Stimulated activated CD8-positive, alpha-beta memory T cell treated with anti-CD3 and anti-CD28 coated beads, Interleukin-7, amount 100 ng/mL, for 4 hours (primary cell): ENCODE results near the gene SLC39A6.
A peak's percentile ranks its signal among the peaks of the same experiment; 100 is the strongest.
"Not testable (repeated sequence)": the region's sequence is repeated elsewhere in the genome, so short reads cannot be mapped to it uniquely, and the experiment has no call there.

ENCODE experiments used
- DNase-seq, 2 donors: peaks; one replicate each; pipeline ENCODE4 v3.0.0-alpha.2; 2020; ENCODE audit warnings: low read depth in 2 of 2

Gene SLC39A6, protein sequence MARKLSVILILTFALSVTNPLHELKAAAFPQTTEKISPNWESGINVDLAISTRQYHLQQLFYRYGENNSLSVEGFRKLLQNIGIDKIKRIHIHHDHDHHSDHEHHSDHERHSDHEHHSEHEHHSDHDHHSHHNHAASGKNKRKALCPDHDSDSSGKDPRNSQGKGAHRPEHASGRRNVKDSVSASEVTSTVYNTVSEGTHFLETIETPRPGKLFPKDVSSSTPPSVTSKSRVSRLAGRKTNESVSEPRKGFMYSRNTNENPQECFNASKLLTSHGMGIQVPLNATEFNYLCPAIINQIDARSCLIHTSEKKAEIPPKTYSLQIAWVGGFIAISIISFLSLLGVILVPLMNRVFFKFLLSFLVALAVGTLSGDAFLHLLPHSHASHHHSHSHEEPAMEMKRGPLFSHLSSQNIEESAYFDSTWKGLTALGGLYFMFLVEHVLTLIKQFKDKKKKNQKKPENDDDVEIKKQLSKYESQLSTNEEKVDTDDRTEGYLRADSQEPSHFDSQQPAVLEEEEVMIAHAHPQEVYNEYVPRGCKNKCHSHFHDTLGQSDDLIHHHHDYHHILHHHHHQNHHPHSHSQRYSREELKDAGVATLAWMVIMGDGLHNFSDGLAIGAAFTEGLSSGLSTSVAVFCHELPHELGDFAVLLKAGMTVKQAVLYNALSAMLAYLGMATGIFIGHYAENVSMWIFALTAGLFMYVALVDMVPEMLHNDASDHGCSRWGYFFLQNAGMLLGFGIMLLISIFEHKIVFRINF

DNA sequence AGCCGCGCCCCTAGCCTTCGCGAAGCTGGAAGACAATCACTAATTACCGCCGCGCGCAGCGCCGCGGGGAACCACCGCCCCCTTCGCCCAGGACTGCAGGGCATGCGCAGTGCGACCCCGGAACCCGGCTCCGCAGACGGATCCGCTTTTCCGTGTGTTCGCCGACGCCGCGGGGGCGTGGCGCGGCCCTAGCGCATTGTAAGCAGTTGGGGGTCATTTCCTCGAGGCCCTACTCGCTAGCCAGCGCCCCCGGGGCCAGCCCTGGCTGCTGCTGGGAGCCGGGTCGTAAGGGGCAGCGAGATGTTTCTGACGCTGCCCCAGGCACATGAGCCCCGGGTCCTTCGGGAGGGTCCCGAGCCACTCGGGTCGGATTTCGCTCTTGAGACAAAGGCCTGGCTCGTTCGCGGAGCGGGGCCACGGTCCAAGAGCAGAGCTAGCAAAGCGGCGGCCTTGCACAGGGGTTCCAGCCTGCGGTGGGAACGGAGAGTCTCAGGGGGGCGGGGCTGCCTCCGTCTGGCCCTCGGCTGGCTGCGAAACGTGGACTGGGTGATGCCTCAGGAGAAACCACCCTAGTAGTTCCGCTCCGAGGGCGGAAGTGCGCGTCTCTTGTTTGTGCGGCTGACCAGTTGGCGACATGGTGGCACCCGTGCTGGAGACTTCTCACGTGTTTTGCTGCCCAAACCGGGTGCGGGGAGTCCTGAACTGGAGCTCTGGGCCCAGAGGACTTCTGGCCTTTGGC, at the start of gene SLC39A6, which contains the start of gene ELP2:
SLC39A6 (minus strand) TSS at position 41 of the 739 bp plus-strand sequence. CDS start 2,333 bp downstream, outside the sequence.
ELP2 (plus strand) TSS at position 600 of the 739 bp plus-strand sequence; CDS start at position 635, 35 bp downstream.
- peak; percentile 87 to 92 for DNase-seq

DNA sequence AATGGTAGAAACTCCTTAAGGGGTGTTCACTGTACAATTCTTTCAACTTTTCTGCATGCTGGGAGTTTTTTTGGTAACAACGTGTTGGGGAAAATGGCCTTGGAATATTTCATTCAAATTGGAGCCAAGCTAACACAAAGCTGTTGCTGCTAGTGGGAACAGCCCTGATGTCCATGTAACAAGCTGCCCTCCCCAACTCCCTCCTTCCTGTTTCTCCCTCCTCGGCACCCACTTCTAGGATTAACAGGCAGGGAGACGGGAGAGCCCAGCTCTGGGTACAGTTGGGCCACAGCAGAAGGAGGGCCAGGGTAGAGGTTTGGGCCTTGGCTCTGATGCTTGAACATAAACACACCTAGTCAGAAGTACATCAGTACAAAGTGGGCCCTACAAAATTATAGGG, 48.8 kb upstream of the SLC39A6 start:
- no peak for DNase-seq

DNA sequence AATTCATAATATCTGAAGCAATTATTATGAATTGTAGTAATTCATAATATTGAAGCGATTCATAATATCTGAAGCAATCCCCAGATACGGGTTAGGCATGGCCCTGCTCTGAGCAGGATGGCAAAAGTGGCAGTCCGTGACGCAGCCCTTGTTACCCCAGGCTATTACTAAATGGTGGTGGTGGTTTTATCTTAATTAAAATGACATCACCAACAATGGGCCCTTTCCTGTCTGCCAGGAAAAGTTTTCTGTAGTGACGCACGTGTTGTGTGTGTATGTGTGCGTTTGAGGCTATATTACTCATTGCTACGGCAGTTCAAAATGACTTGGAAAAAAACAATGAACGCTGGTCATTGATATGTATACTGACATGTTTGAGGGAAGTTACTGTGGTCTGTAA, 47.6 kb upstream of the SLC39A6 start:
- no peak for DNase-seq

DNA sequence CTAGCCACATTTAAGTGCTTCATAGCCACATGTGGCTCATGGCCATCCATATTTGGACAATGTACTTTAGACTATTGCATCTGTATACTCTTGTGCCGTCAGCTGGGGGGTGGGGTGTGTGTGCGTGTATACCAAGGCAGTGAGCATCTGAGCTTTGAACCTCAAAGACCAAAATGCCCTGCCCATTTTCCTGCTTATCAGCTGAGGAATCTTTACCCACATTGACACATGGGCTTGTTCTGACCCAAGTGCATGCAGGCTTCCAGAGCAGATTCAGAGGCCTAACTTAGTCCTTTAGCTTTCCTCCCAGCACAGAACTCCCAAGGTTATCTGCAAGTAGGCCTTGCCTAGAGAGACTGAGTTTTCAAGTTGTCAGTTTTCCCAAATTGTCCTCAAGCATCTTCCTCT, 47.0 kb upstream of the SLC39A6 start:
- DNase-seq: no peak

DNA sequence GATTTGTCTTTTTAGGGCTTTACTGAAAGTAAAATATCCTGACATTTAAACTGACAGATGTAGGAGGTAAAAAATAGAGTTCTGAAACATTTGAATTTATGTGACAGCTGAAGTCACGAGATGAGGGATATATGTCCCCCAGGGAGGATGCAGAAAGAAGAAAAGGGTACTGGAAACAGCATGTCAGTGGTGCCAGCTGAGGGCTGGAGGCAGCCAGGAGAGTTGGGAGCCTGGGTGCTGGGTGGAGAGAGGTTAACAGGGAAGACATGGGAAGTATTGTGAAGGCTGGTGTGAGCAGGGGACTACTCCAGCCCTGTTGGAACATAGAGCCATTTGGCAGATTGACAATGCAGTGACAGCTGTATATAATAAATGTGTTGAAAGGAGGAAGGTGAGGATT, 46.3 kb upstream of the SLC39A6 start:
- no peak for DNase-seq

DNA sequence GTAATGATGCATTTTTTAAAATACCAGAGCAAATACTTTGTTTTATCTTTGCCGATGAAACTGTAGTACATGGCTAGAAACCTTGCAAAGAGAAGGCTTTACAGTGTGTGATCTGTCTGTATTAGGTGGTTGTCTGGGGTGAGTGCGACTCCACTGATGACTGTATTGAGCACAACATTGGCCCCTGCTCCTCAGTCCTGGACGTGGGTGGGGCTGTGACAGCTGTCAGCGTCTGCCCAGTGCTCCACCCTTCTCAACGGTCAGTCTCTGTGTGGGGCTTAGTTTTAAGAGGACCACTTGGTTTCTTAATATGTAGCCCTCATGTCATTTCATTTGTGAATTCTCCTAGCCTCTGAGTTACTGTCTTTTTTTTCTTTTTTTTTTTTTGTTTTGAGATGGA, 40.8 kb upstream of the SLC39A6 start:
- no peak for DNase-seq

DNA sequence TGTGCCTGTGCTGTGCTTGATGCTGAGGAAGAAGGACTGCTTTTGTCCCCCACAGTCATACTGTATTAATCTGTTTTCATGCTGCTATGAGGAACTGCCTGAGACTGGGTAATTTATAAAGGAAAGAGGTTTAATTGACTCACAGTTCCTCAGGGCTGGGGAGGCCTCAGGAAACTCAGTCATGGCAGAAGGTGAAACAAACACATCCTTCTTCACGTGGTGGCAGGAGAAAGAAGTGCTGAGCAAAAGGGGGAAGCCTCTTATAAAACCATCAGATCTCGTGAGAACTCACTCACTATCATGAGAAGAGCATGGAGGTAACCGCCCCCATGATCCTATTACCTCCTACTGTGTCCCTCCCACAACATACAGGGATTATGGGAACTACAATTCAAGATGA, 39.2 kb upstream of the SLC39A6 start:
- not testable (repeated sequence) for DNase-seq

DNA sequence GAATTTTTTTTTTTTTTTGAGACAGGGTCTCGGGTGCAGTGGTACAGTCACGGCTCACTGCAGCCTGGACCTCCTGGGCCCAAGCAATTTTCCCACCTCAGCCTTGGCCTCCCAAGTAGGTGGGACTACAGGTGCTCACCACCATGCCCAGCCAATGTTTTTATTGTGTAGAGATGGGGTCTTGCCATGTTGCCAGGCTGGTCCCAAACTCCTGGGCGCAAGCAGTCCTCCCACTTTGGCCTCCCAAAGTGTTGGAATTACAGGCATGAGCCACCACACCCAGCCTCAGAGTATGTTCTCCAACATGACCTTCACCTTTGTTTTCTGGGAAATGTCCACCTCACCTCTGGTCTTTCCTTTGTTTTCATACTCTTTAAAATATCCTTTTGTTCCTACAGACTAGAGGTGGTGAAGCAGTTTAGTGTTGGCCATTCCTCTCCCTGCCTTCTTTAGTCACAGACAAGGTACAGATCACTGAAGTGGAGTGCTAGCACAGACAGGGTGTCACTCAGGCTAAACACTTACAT, 38.6 kb upstream of the SLC39A6 start:
- no peak for DNase-seq

DNA sequence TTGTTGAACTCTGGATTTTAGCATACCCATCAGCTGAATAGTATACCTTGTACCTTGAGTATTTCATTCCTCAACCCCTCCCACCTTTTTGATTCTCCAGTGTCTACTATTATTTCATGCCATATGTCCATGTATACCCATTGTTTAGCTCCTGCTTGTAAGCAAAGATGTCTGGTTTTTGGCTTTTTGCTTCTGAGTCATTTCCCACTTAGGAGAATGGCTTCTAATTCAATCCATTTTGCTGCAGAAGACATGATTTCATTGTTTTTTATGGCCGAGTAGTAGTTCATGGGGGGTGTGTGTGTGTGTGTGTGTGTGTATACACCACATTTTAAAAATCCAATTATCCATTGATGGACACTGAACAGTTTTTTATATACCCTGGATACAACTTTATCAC, 33.8 kb upstream of the SLC39A6 start:
- no peak for DNase-seq

DNA sequence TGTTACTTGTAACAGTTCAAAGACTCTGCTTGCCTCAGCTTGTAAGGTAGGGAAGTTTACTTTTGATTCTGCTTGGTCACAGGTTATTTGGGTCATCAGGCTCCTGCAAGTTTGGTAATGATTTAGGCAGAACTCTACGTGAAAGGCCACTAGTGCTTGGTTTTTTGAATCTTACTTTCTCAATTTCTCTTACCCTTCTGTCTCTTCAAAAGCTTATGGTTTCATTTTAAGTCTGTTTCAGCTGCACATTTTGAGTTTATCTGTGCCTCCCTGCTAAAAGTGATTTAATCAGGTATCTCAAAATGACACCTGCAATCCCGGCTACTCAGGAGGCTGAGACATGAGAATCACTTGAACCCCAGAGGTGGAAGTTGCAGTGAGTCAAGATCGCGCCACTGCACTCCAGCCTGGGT, 31.8 kb upstream of the SLC39A6 start:
- DNase-seq: no peak

DNA sequence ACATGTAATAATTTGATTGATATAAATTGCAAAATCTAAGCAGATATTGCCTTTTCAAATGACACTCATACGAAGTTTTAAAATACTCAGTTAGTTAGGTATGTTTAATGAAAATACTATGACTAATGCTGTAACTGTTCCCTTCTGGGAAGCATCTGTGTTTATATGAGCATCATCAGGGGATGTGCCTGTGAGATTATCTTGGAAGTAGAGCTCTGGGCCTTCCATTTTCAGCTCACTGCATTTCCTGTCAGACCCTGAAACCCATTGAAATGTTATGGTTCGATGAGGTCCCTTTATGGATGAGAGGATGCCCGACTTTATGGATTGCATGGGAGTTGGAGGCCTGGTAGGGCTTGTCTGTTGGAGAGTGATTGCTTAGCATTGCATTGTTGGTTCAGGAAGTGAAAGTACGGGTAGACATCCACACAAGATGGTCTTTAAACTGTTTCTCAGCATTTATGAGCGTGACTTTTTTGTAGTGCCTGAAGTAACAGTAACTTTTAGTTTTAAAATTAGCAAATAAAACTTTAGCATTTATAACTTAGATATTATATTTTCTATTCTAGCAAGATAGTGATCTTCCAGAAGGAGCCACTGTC, 29.2 kb upstream of the SLC39A6 start:
- no peak for DNase-seq

DNA sequence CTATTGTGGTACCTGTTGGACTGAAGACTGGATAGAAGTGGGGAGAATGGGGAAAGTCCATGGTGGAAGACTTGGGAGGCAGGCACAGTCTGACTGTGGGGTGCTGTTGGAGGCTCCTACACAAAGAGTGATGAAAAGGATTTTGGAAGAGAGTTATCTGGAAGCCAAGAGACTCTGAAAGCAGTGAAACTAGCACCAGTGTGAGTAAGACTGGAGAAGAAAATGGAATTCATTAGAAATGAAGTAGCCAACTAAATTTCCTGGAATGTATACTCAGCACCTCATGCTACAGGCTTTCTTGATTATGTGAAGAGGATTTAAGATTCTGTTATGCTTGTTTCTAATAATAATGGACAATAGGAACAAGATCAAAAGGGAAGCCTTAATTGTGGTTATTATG, 28.3 kb upstream of the SLC39A6 start:
- no peak for DNase-seq

DNA sequence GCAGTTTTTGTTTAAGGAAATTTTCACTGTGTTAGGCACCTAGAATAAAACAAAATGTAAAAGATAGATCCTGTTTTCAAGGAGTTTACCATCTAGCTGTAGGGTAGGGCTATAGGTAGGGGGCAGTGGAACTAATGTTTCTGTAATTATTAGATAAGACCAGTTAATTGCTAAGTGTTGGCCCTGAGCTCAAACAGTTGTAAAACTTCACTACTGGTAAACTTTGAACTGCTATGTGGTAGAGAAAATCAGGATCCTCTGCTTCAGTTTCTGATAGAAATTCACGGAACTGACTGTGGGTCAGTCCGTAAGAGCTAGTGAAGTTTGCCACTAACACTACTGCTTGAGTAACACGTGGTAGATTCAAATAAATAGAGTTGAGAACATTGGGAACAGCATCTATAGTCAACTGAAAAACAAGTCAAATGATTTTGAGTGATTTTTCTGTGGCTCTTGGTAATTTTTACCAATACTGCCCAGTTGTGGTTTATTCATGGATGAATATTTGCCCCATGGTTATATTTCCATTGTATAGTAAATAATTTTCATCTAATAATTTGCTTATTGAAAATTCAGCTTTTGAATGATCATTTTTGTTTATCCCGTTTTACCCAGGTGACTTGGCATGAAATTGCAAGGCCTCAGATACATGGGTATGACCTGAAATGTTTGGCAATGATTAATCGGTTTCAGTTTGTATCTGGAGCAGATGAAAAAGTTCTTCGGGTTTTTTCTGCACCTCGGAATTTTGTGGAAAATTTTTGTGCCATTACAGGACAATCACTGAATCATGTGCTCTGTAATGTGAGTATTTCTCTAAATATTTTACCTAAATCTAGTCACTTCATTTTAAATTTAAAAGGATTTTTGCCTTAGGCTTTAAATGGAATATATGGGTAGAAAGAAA, 27.0 kb upstream of the SLC39A6 start:
- no peak for DNase-seq

DNA sequence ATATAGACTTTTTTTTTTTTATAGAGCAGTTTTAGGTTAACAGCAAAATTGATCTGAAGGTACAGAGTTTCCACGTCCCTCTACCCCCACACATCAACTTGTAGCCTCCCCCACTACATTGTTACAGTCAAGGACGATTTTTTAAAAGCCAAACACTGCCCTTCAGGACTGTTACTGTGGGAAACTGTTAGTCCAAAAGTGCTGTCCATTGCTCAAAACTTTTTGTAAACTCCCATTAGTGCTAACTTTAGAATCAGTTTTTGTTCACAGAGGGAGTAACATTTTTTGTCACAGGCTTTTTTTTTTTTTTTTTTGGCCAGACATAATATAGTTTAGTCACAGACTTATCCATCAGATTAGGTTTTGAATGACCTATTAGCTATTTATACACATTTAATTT, 24.6 kb upstream of the SLC39A6 start:
- DNase-seq: no peak

DNA sequence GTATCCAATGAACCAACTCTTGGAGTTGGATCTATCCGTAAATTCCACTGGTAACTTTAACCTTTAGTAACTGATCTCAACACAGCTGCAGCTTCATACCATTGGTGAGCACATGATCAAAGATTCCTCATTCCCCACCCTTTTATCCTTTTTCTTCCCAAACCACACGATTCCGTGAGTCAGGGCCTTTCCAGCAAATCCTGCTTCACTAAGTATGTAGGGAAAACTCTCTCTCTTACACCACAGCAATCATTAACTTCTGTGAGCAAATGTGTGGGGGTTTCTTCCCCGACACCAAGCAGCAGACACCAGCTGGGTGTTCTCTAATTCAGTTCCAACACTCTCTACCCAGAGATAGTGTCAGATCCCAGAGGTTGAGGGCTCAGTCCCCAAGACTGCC, 24.1 kb upstream of the SLC39A6 start:
- no peak for DNase-seq

DNA sequence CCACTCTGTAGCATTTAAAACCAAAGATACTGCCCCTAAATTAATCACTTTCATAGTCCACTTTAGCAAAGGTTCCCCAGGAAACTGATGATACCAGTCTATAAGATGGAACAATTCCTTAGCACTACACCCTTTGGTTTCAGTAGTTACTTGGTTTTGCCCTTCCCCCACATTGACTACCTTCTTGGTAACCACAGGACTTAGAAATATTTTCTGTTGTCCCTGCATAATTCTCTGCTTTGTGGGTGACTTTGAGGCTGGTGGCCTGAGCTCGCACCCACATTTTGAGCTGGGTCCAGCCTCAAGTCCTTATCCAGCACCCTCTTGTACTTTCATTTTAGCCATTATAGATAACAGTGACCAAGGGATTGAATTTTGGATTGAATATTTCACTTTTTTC, 23.6 kb upstream of the SLC39A6 start:
- no peak for DNase-seq

DNA sequence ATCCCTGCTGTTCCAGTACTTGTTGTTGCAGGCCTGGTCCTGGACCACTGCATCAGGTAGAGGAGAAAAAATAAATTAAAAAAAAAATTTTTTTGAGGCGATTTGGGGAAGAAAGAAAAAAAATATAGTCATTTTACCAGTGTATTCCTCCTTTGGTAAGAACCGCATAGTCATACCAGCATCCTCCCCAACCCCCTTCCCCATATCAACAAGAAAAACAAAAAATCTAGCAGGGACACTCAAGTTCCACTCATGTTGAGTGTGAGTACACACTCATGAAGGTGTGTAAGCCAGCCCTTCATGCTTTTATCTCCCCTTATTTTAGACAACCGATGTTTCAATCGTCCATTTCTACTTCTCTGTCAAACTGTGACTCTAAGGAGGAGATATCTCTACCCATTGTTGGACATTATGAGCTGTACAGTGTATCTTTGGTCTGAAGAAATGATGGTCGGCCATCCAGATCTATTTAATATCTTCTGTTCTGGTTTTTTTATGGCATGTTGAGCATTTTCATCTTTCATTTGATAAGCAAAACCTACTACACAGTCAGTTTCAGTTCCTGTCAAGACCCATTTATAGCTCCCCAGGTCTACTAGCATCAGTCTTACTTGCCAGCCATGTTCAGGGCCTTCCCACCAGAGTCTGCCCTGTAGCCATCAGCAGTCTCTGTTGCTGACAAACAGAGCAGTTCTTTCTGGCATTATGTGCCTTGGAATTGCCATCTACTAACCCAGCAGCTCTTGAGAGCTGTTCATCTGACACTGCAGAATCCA, 20.6 kb upstream of the SLC39A6 start:
- DNase-seq: no peak

DNA sequence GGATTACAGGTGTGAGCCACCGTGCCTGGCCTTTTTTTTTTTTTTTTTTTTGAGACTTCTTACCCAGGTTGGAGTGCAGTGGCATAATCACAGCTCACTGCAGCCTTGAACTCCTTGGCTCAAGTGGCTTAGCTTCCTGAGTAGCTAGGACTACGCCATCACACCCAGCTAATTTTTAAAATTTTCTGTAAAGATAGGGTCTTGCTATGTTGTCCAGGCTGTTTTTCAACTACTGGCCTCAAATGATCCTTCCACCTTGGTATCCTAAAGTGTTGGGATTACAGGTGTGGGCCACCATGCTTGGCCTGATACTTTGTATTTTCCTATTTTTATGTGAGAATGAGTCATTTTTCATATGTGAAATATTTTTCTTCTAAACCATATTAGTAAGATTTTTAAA, 14.3 kb upstream of the SLC39A6 start:
- DNase-seq: no peak

DNA sequence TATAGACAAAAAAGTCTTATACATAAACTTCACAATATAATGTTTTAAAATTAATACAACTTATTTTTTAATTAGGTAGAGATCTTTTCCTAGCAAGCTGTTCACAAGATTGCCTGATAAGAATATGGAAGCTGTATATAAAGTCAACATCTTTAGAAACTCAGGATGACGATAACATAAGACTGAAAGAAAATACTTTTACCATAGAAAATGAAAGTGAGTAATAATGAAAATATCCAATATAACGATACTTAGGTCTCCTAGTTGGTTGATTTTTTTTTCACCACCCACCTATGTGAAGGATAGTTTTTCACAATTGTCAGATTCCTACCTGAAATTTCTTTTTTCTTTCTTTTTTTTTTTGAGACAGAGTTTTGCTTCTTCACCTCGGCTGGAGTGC, 13.6 kb upstream of the SLC39A6 start:
- no peak for DNase-seq

DNA sequence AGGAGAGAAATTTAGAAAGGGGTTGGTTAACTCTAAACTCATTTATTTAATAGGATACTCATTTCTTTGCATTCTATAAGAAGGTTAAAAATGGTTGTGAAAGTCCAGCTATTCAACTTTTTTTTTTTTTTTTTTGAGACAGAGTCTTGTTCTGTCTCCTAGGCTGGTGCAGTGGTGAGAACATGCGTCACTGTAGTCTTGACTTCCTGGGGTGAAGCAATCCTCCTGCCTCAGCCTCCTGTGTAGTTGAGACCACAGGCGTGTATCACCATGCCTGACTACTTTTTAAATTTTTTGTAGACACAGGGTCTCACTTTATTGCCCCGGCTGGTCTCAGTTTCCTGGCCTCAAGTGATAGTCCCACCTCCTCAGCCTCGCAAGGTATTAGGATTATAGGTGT, 12.4 kb upstream of the SLC39A6 start:
- no peak for DNase-seq
